Body of pancreas (tissue), 4 donors: ENCODE results near the gene MAGI3. TPM values are rescaled to one million over a fixed set of nuclear protein-coding genes. Genes with fewer than 3 reads are reported as not detected.

Experiments used
- ATAC-seq: fragments of 150-250 bp; one replicate; pipeline ENCODE4 v1.9.1; 2016
- DNase-seq, 4 donors: peaks; one replicate each; pipeline ENCODE4 v3.0.0-alpha.2; 2019
- H3K27ac ChIP-seq, 4 donors: fragments of 200-600 bp; sonication (generic); 1 replicate in 3 of 4; 2 replicates in 1 of 4; pipeline versions ENCODE4 v1.5.1 to v1.6.1; 2016 to 2019; ENCODE audit warnings: mild to moderate bottlenecking in 1 of 4, mixed read lengths in 1 of 4, moderate library complexity in 1 of 4
- H3K27me3 ChIP-seq, 2 donors: fragments of 200-600 bp; sonication (generic); one replicate each; pipeline ENCODE4 v1.6.0; 2016; ENCODE audit warnings: mild to moderate bottlenecking in 1 of 2
- H3K36me3 ChIP-seq, 2 donors: fragments of 200-600 bp; sonication (generic); replicated peaks in 1 of 2; 2 replicates each; pipeline ENCODE4 v1.5.1; 2016; ENCODE audit warnings: low read depth in 2 of 2; ENCODE audit not compliant: insufficient read depth in 1 of 2
- H3K4me1 ChIP-seq: fragments of 200-600 bp; sonication (generic); one replicate; pipeline ENCODE4 v1.6.0; 2016
- H3K4me3 ChIP-seq, 2 donors: fragments of 200-600 bp; sonication (generic); 1 replicate in 1 of 2; 2 replicates in 1 of 2; pipeline ENCODE4 v1.5.1; 2016 to 2019
- H3K9me3 ChIP-seq, 3 donors: fragments of 200-600 bp; sonication (generic); 1 replicate in 2 of 3; 2 replicates in 1 of 3; pipeline ENCODE4 v1.5.1; 2016
- POLR2A ChIP-seq, 3 donors: fragments of 450-650 bp; IDR thresholded peaks; one replicate each; pipeline ENCODE4 v1.6.1; 2016; ENCODE audit warnings: antibody characterized with exemption in 3 of 3, mild to moderate bottlenecking in 2 of 3
- WGBS, 2 donors: methylation state at CpG; one replicate each; pipeline ENCODE4 v1.1.5; 2017; 5-methylcytosine and 5-hydroxymethylcytosine counted together
- intact Hi-C: fragments of 100-400 bp; cut with DNase I; formaldehyde crosslinking; loops from one replicate; pipeline ENCODE4 v1.15.1; 2023
- total RNA-seq, 2 donors: library from RNA; depleted of rRNA; stranded (reverse); fragments of >200 nt; gene quantifications; one replicate each; pipeline ENCODE4 v1.1.0, GENCODE V29; 2016
- TF ChIP-seq, protein P1 (sequence below), 7 experiments: fragments of 450-650 bp in 4 of 7; fragments of 200-600 bp in 3 of 7; sonication (generic) in 3 of 7; IDR thresholded peaks; one replicate each; pipeline ENCODE4 v1.5.1; 2016 to 2019; ENCODE audit warnings: antibody characterized with exemption in 7 of 7

The MAGI3 gene
- total RNA-seq, 2 donors from 2014 or later, result 38.4 to 75.8 TPM

DNA sequence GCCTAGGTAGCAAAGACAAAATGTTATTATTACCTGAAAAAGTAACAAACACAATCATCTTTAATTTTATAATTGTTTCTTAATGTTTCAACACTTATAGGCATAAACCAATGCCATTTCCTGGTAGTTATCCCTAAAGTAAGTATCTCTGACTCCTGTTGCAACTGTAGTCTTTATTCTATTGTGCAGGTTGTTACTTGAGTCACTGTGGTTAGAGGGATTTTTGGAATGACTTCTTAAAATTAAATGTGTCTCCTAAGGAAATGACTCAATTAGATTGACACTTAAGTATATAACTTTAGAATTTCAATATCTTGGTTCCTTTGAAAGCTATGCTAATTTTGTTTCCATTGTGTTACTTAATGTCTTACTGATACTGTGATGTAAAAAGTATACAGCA, 225.1 kb downstream of the MAGI3 start:
- Histone ChIP-seq H3K27ac (no peak overlapping the region), H3K4me3 (no peak overlapping the region), H3K9me3 (no peaks in the 10 kb centered on the region), H3K4me1 (peaks cover 11% of the 10 kb centered on the region), H3K36me3 (peaks cover 0 to 2% of the 10 kb centered on the region in 2 donors), H3K27me3 (no peaks in the 10 kb centered on the region)
- DNase-seq, result no peak
- intact Hi-C loops, result no loop called here
- TF ChIP-seq, protein P1, sequence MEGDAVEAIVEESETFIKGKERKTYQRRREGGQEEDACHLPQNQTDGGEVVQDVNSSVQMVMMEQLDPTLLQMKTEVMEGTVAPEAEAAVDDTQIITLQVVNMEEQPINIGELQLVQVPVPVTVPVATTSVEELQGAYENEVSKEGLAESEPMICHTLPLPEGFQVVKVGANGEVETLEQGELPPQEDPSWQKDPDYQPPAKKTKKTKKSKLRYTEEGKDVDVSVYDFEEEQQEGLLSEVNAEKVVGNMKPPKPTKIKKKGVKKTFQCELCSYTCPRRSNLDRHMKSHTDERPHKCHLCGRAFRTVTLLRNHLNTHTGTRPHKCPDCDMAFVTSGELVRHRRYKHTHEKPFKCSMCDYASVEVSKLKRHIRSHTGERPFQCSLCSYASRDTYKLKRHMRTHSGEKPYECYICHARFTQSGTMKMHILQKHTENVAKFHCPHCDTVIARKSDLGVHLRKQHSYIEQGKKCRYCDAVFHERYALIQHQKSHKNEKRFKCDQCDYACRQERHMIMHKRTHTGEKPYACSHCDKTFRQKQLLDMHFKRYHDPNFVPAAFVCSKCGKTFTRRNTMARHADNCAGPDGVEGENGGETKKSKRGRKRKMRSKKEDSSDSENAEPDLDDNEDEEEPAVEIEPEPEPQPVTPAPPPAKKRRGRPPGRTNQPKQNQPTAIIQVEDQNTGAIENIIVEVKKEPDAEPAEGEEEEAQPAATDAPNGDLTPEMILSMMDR (IDR thresholded peaks at IDR 0.05), result no peak
- TF ChIP-seq POLR2A (IDR thresholded peaks at IDR 0.05), result no peak
- no peak for ATAC-seq

DNA sequence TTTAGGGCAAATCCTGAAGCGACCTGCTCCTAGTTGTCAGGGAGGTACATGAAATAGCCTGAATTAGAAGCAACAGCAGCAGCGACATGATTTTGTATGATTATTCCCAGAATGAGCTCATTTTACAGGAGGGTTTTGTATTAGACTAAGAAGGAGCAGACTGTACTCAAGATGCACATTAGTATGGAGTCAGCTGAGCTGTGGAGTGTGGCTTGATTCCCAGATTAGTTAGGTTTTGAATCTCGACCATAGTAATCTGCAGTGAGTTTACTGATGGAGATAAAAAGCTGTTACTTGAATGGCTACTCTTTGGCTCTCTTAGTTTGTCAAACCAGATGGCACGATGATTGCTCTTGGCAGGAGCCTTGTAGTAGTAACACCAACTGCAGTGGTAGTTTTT, 225.8 kb downstream of the MAGI3 start:
- 70 to 71% methylated on average over 4 of the region's 4 CpGs for WGBS, 2 donors
- ATAC-seq (no peak), DNase-seq (no peak)
- intact Hi-C loops, result no loop called here
- no peak overlapping the region for H3K4me3 ChIP-seq
- peaks cover 11% of the 10 kb centered on the region for H3K4me1 ChIP-seq
- H3K9me3 ChIP-seq, result no peaks in the 10 kb centered on the region
- no peaks in the 10 kb centered on the region for H3K27me3 ChIP-seq
- TF ChIP-seq POLR2A (IDR thresholded peaks at IDR 0.05), result no peak
- TF ChIP-seq, protein P1 (IDR thresholded peaks at IDR 0.05), result no peak
- H3K27ac ChIP-seq, result no peak overlapping the region
- peaks cover 0 to 2% of the 10 kb centered on the region in 2 donors for H3K36me3 ChIP-seq

DNA sequence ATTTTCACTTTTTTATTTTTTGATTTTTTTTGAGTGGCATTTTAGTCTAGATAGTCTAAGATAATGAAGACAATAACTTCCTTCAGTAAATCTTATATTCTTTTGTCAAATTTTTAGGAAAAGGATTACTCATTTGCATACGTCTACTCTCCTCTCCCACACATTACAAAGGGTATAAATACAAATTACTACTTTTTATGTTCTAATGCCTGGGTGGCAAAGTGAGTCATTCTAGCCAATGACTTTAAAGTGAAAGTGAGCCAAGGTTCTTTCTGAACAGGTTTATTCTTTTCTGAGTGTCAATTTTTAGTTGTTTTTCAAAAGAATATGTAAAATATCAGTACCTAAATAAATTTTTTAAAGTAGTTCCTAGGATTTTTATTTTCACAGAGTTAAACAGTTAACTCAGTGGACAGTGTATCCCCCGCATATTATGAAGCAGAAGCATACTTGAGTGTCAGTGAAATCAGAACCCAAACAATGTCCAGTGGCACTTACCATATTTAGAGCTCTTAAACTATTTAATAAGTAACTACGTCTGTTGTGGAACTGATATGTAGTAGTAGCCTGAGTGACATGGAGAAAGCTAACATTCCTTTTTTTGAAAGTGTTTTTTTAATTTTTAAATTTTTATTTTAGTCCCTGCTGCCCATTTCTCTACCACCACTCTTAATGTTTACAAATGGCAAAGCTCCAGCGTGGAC, 227.3 kb downstream of the MAGI3 start:
- H3K27ac ChIP-seq, result no peak overlapping the region
- H3K9me3 ChIP-seq, result no peaks in the 10 kb centered on the region
- DNase-seq (no peak), ATAC-seq (no peak)
- no peak overlapping the region for H3K4me3 ChIP-seq
- peaks cover 11% of the 10 kb centered on the region for H3K4me1 ChIP-seq
- intact Hi-C loops, result no loop called here
- no peaks in the 10 kb centered on the region for H3K27me3 ChIP-seq
- 66 to 83% methylated on average over 4 of the region's 4 CpGs for WGBS, 2 donors
- TF ChIP-seq, protein P1 (IDR thresholded peaks at IDR 0.05), result no peak
- no peak for TF ChIP-seq POLR2A (IDR thresholded peaks at IDR 0.05)
- H3K36me3 ChIP-seq, result no peaks in the 10 kb centered on the region

DNA sequence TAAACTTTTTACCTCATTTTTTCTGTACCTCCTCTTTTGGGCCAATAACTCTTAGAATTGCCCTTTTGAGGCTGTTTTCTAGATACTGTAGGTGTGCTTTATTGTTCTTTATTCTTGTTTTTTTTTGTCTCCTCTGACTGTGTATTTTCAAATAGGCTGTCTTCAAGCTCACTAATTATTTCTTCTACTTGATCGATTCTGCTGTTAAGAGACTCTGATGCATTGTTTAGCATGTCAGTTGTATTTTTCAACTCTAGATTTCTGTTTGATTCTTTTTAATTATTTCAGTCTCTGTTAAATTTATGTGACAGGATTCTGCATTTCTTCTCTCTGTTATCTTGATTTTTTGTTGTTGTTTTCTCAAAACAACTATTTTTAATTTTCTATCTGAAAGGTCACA, 238.7 kb downstream of the MAGI3 start:
- TF ChIP-seq, protein P1 (IDR thresholded peaks at IDR 0.05), result no peak
- no peak for TF ChIP-seq POLR2A (IDR thresholded peaks at IDR 0.05)
- H3K27me3 ChIP-seq, result no peaks in the 10 kb centered on the region
- H3K36me3 ChIP-seq, result no peaks in the 10 kb centered on the region
- DNase-seq, result no peak
- 97 to 100% methylated on average over 1 of the region's 1 CpG for whole genome bisulfite sequencing, 2 donors
- no peak overlapping the region for H3K27ac ChIP-seq
- H3K4me1 ChIP-seq, result no peaks in the 10 kb centered on the region
- ATAC-seq, result no peak
- intact Hi-C loops, result no loop called here
- no peak overlapping the region for H3K4me3 ChIP-seq
- no peaks in the 10 kb centered on the region for H3K9me3 ChIP-seq
